Esophagus muscularis mucosa (tissue), 4 donors: ENCODE results near the gene MEGF8.

Experiments used
- CTCF ChIP-seq, 3 experiments: fragments of 200-600 bp in 2 of 3; fragments of 450-650 bp in 1 of 3; sonication (generic) in 2 of 3; IDR thresholded peaks; one replicate each; pipeline ENCODE4 v1.5.1; 2017 to 2019; ENCODE audit warnings: antibody characterized with exemption in 3 of 3, mild to moderate bottlenecking in 2 of 3, moderate library complexity in 1 of 3
- EP300 ChIP-seq: sonication (generic); formaldehyde crosslinking; IDR thresholded peaks from one replicate; pipeline ENCODE4 v1.6.1; 2017; ENCODE audit warnings: antibody characterized with exemption
- POLR2A ChIP-seq: fragments of 450-650 bp; IDR thresholded peaks from one replicate; pipeline ENCODE4 v1.6.1; 2017; ENCODE audit warnings: antibody characterized with exemption, moderate library complexity, mild to moderate bottlenecking, low read depth
- POLR2AphosphoS5 ChIP-seq, 2 donors: sonication (generic); formaldehyde crosslinking; IDR thresholded peaks; one replicate each; pipeline ENCODE4 v1.6.1; 2017; ENCODE audit warnings: antibody characterized with exemption in 2 of 2

GRCh38 chr19:42327381-42327780 is 1.9 kb downstream of the MEGF8 start:
- TF ChIP-seq POLR2AphosphoS5 (IDR thresholded peaks at IDR 0.05) (no peak), EP300 (no peak), POLR2A (no peak), CTCF (IDR thresholded peaks at IDR 0.05) (no peak)
